ENCODE results near the gene NOP9. TPM values are rescaled to one million over a fixed set of nuclear protein-coding genes. Genes with fewer than 3 reads are reported as not detected.
A peak's percentile ranks its signal among the peaks of the same experiment; 100 is the strongest.

Gene NOP9
- polyA plus RNA-seq, 1 donor: 22.6 TPM

GRCh38 chr14:24264298-24264697 lies 35.4 kb upstream of the NOP9 start:
- DNase-seq: no peak

GRCh38 chr14:24266344-24267244 lies 33.1 kb upstream of the NOP9 start:
- DNase-seq: no peak

GRCh38 chr14:24267516-24267915 lies 32.1 kb upstream of the NOP9 start:
- DNase-seq: no peak

GRCh38 chr14:24268225-24268624 lies 31.4 kb upstream of the NOP9 start:
- DNase-seq: no peak

GRCh38 chr14:24269368-24269767 lies 30.3 kb upstream of the NOP9 start:
- DNase-seq: no peak

- no peak for DNase-seq
These were observed 29.6 kb upstream of the NOP9 start for GRCh38 chr14:24269910-24270536.

- DNase-seq: no peak
These were observed 29.0 kb upstream of the NOP9 start for GRCh38 chr14:24270537-24271133.

- DNase-seq: peak; percentile 89
These were observed 28.4 kb upstream of the NOP9 start, which contains the start of gene RABGGTA for GRCh38 chr14:24271134-24271833. Gene RABGGTA, minus strand, starts transcription at chr14:24271597. Its CDS starts 482 bp downstream, at chr14:24271115.

GRCh38 chr14:24271834-24272263 lies 27.8 kb upstream of the NOP9 start:
- no peak for DNase-seq

- DNase-seq: no peak
These were observed 27.2 kb upstream of the NOP9 start for GRCh38 chr14:24272467-24272866.

GRCh38 chr14:24273422-24273998 lies 26.1 kb upstream of the NOP9 start:
- no peak for DNase-seq

GRCh38 chr14:24274101-24274543 lies 25.5 kb upstream of the NOP9 start:
- DNase-seq: no peak

GRCh38 chr14:24277071-24277470 lies 22.6 kb upstream of the NOP9 start:
- no peak for DNase-seq

GRCh38 chr14:24277606-24278321 lies 21.9 kb upstream of the NOP9 start:
- no peak for DNase-seq

- DNase-seq: no peak
These were observed 21.2 kb upstream of the NOP9 start for GRCh38 chr14:24278424-24278823.

- DNase-seq: no peak
These were observed 20.1 kb upstream of the NOP9 start for GRCh38 chr14:24279301-24280186.

- DNase-seq: no peak
These were observed 18.7 kb upstream of the NOP9 start for GRCh38 chr14:24280797-24281460.

- DNase-seq: no peak
These were observed 18.0 kb upstream of the NOP9 start for GRCh38 chr14:24281636-24282035.

GRCh38 chr14:24282736-24283135 lies 16.9 kb upstream of the NOP9 start:
- DNase-seq: no peak
